CD4-positive, alpha-beta T cell (primary cell): ENCODE data around the gene GLP2R. TPM values are rescaled to one million over a fixed set of nuclear protein-coding genes. Genes with fewer than 3 reads are reported as not detected.

ENCODE experiments used
- ATAC-seq: fragments of 200-7000 bp; cut with Tn5 transposase; one replicate; pipeline ENCODE4 v1.10.0; 2022; ENCODE audit warnings: mild to moderate bottlenecking; ENCODE audit not compliant: poor library complexity
- CTCF ChIA-PET: fragments of 350-600 bp; sonication (Branson Sonifier 250); formaldehyde crosslinking; loops from one replicate; lab custom pipeline; 2021; ENCODE audit warnings: antibody characterized with exemption, inconsistent platforms; lab: Charles Lee
- POLR2A ChIA-PET: fragments of 350-600 bp; sonication (Branson Sonifier 250); formaldehyde crosslinking; loops from one replicate; lab custom pipeline; 2021; ENCODE audit warnings: antibody characterized with exemption, inconsistent platforms; lab: Charles Lee
- DNase-seq, 14 experiments: peaks; one replicate each; pipeline ENCODE4 v3.0.0-alpha.2; 2013 to 2020; ENCODE audit warnings: mixed read lengths in 2 of 14
- H3K27ac ChIP-seq, 2 donors: one replicate each; pipeline versions ENCODE4 v1.5.1 to v1.7.0; 2013; ENCODE audit warnings: low read length in 2 of 2, low read depth in 1 of 2, mild to moderate bottlenecking in 1 of 2
- H3K27me3 ChIP-seq, 2 experiments: 1 replicate in 1 of 2; 2 replicates in 1 of 2; pipeline versions ENCODE4 v1.6.1 to v1.7.0; 2013; ENCODE audit warnings: low read length in 2 of 2, control low read depth in 1 of 2, mild to moderate bottlenecking in 1 of 2, moderate library complexity in 1 of 2; ENCODE audit not compliant: insufficient read depth in 2 of 2, control insufficient read depth in 1 of 2
- H3K36me3 ChIP-seq: one replicate; pipeline ENCODE4 v1.6.1; 2013; ENCODE audit warnings: low read length, control low read depth; ENCODE audit not compliant: insufficient read depth
- H3K4me1 ChIP-seq: one replicate; pipeline ENCODE4 v1.6.1; 2013; ENCODE audit warnings: low read length, control low read depth; ENCODE audit not compliant: insufficient read depth
- H3K4me3 ChIP-seq: one replicate; pipeline ENCODE4 v1.5.1; 2013; ENCODE audit warnings: mild to moderate bottlenecking, low read length, moderate library complexity
- H3K9me3 ChIP-seq, 2 experiments: 1 replicate in 1 of 2; 2 replicates in 1 of 2; pipeline versions ENCODE4 v1.6.1 to v1.7.0; 2013; ENCODE audit warnings: low read length in 2 of 2, mild to moderate bottlenecking in 2 of 2, control low read depth in 1 of 2, moderate library complexity in 1 of 2; ENCODE audit not compliant: control insufficient read depth in 1 of 2, insufficient read depth in 1 of 2
- H3K27ac Mint-ChIP-seq: one replicate; pipeline ENCODE4 v1.8.0; 2020; ENCODE audit warnings: mixed read lengths
- H3K27me3 Mint-ChIP-seq: one replicate; pipeline ENCODE4 v1.8.0; 2021; ENCODE audit warnings: mixed read lengths
- H3K36me3 Mint-ChIP-seq: one replicate; pipeline ENCODE4 v1.8.0; 2021; ENCODE audit warnings: low read depth, mixed read lengths
- H3K4me1 Mint-ChIP-seq: one replicate; pipeline ENCODE4 v1.8.0; 2021; ENCODE audit warnings: low read depth, mixed read lengths
- H3K4me3 Mint-ChIP-seq: one replicate; pipeline ENCODE4 v1.8.0; 2020; ENCODE audit warnings: mild to moderate bottlenecking, mixed read lengths
- H3K9me3 Mint-ChIP-seq: one replicate; pipeline ENCODE4 v1.8.0; 2020; ENCODE audit warnings: mixed read lengths
- intact Hi-C, 2 experiments: fragments of 100-400 bp; cut with DNase I in 1 of 2; cut with micrococcal nuclease in 1 of 2; formaldehyde crosslinking; loops; one replicate each; pipeline versions ENCODE4 v1.15.1 to v1.9.0; 2023 to 2025; cut with DNase I, micrococcal nuclease
- total RNA-seq, 174 experiments: library from RNA in 2 of 174; stranded (reverse) in 2 of 174; gene quantifications; one replicate each; pipeline ENCODE4 v1.2.3 and lab custom pipeline; 2021 to 2026
- TF ChIP-seq, protein P1 (sequence below): fragments of 200-600 bp; IDR thresholded peaks from one replicate; pipeline ENCODE4 v1.8.0; 2022; ENCODE audit warnings: antibody characterized with exemption, mild to moderate bottlenecking

GLP2R gene
- total RNA-seq, 2 experiments from 2014 or later = not detected

DNA sequence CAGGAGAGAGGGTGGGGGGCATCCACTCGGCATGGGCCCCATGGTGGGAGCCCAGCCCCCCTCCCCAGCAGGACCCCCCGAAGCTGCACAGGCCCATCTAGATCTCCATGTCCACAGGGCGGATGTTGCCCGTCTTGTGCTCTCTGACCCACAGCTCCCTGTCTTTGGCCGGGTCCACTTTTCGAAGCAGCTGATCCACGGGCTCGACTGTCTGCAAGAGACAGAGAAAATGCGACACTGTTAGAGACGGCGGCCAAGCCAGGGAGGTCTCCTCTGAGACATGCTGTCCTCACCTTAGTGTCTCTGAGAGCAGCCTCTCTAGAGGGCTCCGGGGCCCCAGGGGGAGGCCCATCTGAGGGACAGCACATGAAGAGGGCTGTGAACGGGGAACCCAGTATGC lies 91.4 kb downstream of the GLP2R start:
- TF ChIP-seq, protein P1, sequence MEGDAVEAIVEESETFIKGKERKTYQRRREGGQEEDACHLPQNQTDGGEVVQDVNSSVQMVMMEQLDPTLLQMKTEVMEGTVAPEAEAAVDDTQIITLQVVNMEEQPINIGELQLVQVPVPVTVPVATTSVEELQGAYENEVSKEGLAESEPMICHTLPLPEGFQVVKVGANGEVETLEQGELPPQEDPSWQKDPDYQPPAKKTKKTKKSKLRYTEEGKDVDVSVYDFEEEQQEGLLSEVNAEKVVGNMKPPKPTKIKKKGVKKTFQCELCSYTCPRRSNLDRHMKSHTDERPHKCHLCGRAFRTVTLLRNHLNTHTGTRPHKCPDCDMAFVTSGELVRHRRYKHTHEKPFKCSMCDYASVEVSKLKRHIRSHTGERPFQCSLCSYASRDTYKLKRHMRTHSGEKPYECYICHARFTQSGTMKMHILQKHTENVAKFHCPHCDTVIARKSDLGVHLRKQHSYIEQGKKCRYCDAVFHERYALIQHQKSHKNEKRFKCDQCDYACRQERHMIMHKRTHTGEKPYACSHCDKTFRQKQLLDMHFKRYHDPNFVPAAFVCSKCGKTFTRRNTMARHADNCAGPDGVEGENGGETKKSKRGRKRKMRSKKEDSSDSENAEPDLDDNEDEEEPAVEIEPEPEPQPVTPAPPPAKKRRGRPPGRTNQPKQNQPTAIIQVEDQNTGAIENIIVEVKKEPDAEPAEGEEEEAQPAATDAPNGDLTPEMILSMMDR = no peak
- no peaks in the 10 kb centered on the region for H3K4me1 Mint-ChIP-seq
- H3K27me3 ChIP-seq = no peaks in the 10 kb centered on the region
- no peaks in the 10 kb centered on the region for H3K9me3 Mint-ChIP-seq
- no peaks in the 10 kb centered on the region for H3K27me3 Mint-ChIP-seq
- H3K4me1 ChIP-seq = no peaks in the 10 kb centered on the region
- H3K36me3 Mint-ChIP-seq = no peaks in the 10 kb centered on the region
- no peak overlapping the region for H3K27ac Mint-ChIP-seq
- no peaks in the 10 kb centered on the region for H3K36me3 ChIP-seq
- DNase-seq = no peak
- H3K4me3 Mint-ChIP-seq = no peak overlapping the region
- no peaks in the 10 kb centered on the region for H3K9me3 ChIP-seq
- ChIA-PET CTCF (no interaction called here), POLR2A (no interaction called here)
- no peak for ATAC-seq
- intact Hi-C loops = no loop called here
- no peak overlapping the region for H3K27ac ChIP-seq
- H3K4me3 ChIP-seq = no peak overlapping the region

- H3K4me3 ChIP-seq = no peak overlapping the region
- ChIA-PET POLR2A (no interaction called here), CTCF (no interaction called here)
- Mint-ChIP-seq H3K9me3 (no peaks in the 10 kb centered on the region), H3K36me3 (no peaks in the 10 kb centered on the region), H3K4me1 (no peaks in the 10 kb centered on the region), H3K27me3 (no peaks in the 10 kb centered on the region), H3K4me3 (no peak overlapping the region), H3K27ac (no peak overlapping the region)
- H3K27ac ChIP-seq = no peak overlapping the region
- H3K36me3 ChIP-seq = no peaks in the 10 kb centered on the region
- ATAC-seq = no peak
- intact Hi-C loops = no loop called here
- H3K4me1 ChIP-seq = no peaks in the 10 kb centered on the region
- H3K9me3 ChIP-seq = no peaks in the 10 kb centered on the region
- no peaks in the 10 kb centered on the region for H3K27me3 ChIP-seq
- DNase-seq = no peak
- TF ChIP-seq, protein P1 = no peak
Measured at GRCh38 chr17:9917801-9918200, 92.1 kb downstream of the GLP2R start.

GRCh38 chr17:9918352-9918751 lies 92.6 kb downstream of the GLP2R start:
- H3K36me3 Mint-ChIP-seq = no peaks in the 10 kb centered on the region
- Histone ChIP-seq H3K4me1 (no peaks in the 10 kb centered on the region), H3K27me3 (no peaks in the 10 kb centered on the region), H3K27ac (no peak overlapping the region), H3K36me3 (no peaks in the 10 kb centered on the region), H3K9me3 (no peaks in the 10 kb centered on the region), H3K4me3 (no peak overlapping the region)
- no peaks in the 10 kb centered on the region for H3K27me3 Mint-ChIP-seq
- intact Hi-C loops = no loop called here
- DNase-seq (no peak), ATAC-seq (no peak)
- TF ChIP-seq, protein P1 = no peak
- H3K27ac Mint-ChIP-seq = no peak overlapping the region
- H3K9me3 Mint-ChIP-seq = no peaks in the 10 kb centered on the region
- no peak overlapping the region for H3K4me3 Mint-ChIP-seq
- CTCF ChIA-PET = no interaction called here
- H3K4me1 Mint-ChIP-seq = no peaks in the 10 kb centered on the region
- POLR2A ChIA-PET = no interaction called here
